Stimulated activated CD8-positive, alpha-beta memory T cell treated with anti-CD3 and anti-CD28 coated beads, Interleukin-4, amount 100 ng/mL, for 48 hours (primary cell): ENCODE results near the gene XAGE1A.
"Not testable (repeated sequence)": the region's sequence is repeated elsewhere in the genome, so short reads cannot be mapped to it uniquely, and the experiment has no call there.

ENCODE experiments used
- DNase-seq: peaks from one replicate; pipeline ENCODE4 v3.0.0-alpha.2; 2020

The XAGE1A gene

GRCh38 chrX:52495545-52496418 is at the start of gene XAGE1A:
TSS of gene XAGE1A (plus strand) at chrX:52495808. CDS start at chrX:52497362, 1,554 bp downstream.
- not testable (repeated sequence) for DNase-seq

- not testable (repeated sequence) for DNase-seq
Measured at GRCh38 chrX:52452031-52452430, 43.6 kb upstream of the XAGE1A start.

GRCh38 chrX:52471301-52471700 is 24.3 kb upstream of the XAGE1A start:
- not testable (repeated sequence) for DNase-seq

GRCh38 chrX:52496419-52496772 is 788 bp downstream of the XAGE1A start:
- not testable (repeated sequence) for DNase-seq

GRCh38 chrX:52501362-52501761 is 5.8 kb downstream of the XAGE1A start:
- DNase-seq = not testable (repeated sequence)

- no peak for DNase-seq
Measured at GRCh38 chrX:52504551-52504950, 8.9 kb downstream of the XAGE1A start.

GRCh38 chrX:52507331-52507730 is 11.7 kb downstream of the XAGE1A start:
- no peak for DNase-seq

- no peak for DNase-seq
Measured at GRCh38 chrX:52509916-52510315, 14.3 kb downstream of the XAGE1A start.

- not testable (repeated sequence) for DNase-seq
Measured at GRCh38 chrX:52511126-52511525, 15.5 kb downstream of the XAGE1A start.

- DNase-seq = not testable (repeated sequence)
Measured at GRCh38 chrX:52516110-52516986, 20.7 kb downstream of the XAGE1A start.

- DNase-seq = not testable (repeated sequence)
Measured at GRCh38 chrX:52516987-52517325, 21.3 kb downstream of the XAGE1A start, which contains the start of gene XAGE1B. TSS of gene XAGE1B (minus strand) at chrX:52517063. CDS start at chrX:52515527, 1,536 bp downstream.

GRCh38 chrX:52541051-52541450 is 45.4 kb downstream of the XAGE1A start:
- not testable (repeated sequence) for DNase-seq

- DNase-seq = no peak
Measured at GRCh38 chrX:52542311-52542710, 46.7 kb downstream of the XAGE1A start.

- no peak for DNase-seq
Measured at GRCh38 chrX:52544147-52544840, 48.7 kb downstream of the XAGE1A start.

GRCh38 chrX:52548769-52549168 is 53.2 kb downstream of the XAGE1A start:
- DNase-seq = not testable (repeated sequence)
